ENCODE data around the gene DEXI. TPM values are rescaled to one million over a fixed set of nuclear protein-coding genes. Genes with fewer than 3 reads are reported as not detected.

The DEXI gene
- total and polyA plus RNA-seq, 2 of the 4 experiments (the other 2 are of a cell fraction): 43.7 to 63.6 TPM

GRCh38 chr16:10935226-10935915 lies 6.9 kb downstream of the DEXI start:
- ATAC-seq (ENCODE audit: low read depth): no peak
- in situ Hi-C loops (cut with MboI; ENCODE audit: low sequenced_read_pairs): loop anchor here (25.0 kb wide), 1 partner anchor 1823 kb away; no protein-coding TSS in a partner anchor
- DNase-seq: no peak
- Histone ChIP-seq H3K14ac (replicated peaks; ENCODE audit: low read depth, low read length) (no peak overlapping the region), H4K20me1 (ENCODE audit: insufficient read depth, low read length) (peaks cover 94% of the 10 kb centered on the region), H4K5ac (ENCODE audit: low read depth, low read length) (no peak overlapping the region), H3K4ac (ENCODE audit: low read depth, low read length) (no peak overlapping the region), H3K56ac (ENCODE audit: extremely low read depth, insufficient read depth, low read length) (no peak overlapping the region), H2BK5ac (ENCODE audit: low read depth, low read length, poor library complexity, severe bottlenecking) (no peak overlapping the region), H3K9me3 (ENCODE audit: control insufficient read depth, insufficient read depth, low read length) (no peaks in the 10 kb centered on the region), H2BK20ac (ENCODE audit: low read depth, low read length) (no peak overlapping the region), H2BK15ac (ENCODE audit: low read depth, low read length) (no peak overlapping the region), H3K9me1 (ENCODE audit: insufficient read depth, low read length) (peaks cover 36% of the 10 kb centered on the region), H3K18ac (ENCODE audit: low read depth, low read length) (no peak overlapping the region), H3K27ac (ENCODE audit: insufficient read depth, low read length) (no peak overlapping the region), H2AK5ac (ENCODE audit: low read depth, low read length) (no peak overlapping the region), H3K4me1 (ENCODE audit: control insufficient read depth, insufficient read depth, low read length) (peaks cover 19% of the 10 kb centered on the region), H4K8ac (ENCODE audit: low read depth in 2 of 2, low read length in 2 of 2) (no peak overlapping the region), H2AFZ (replicated peaks; ENCODE audit: low read length, poor library complexity) (no peak overlapping the region), H3K4me2 (ENCODE audit: low read depth, low read length) (no peak overlapping the region), H4K91ac (ENCODE audit: insufficient read depth, low read depth, low read length) (no peak overlapping the region), H2AK9ac (replicated peaks; ENCODE audit: low read depth, low read length, poor library complexity) (no peak overlapping the region), H3K36me3 (ENCODE audit: control insufficient read depth, insufficient read depth, low read length) (peaks cover 28% of the 10 kb centered on the region), H3K23ac (ENCODE audit: low read depth, low read length) (no peak overlapping the region), H2BK120ac (ENCODE audit: low read depth, low read length) (no peak overlapping the region), H3K27me3 (ENCODE audit: control insufficient read depth, insufficient read depth, low read length) (no peaks in the 10 kb centered on the region), H3K9ac (ENCODE audit: low read depth, low read length) (no peak overlapping the region), H3K4me3 (ENCODE audit: insufficient read depth, low read depth, low read length) (no peak overlapping the region), H3K79me1 (ENCODE audit: low read depth in 1 of 2, low read length in 2 of 2) (peaks cover 48 to 92% of the 10 kb centered on the region in 2 experiments)
- CTCF ChIA-PET: no interaction called here
- dilution Hi-C loops (cut with HindIII; ENCODE audit: low sequenced_read_pairs, unreplicated experiment): no loop called here
- no CpG with 5 or more reads among the region's 7 CpGs for WGBS, 2 experiments (ENCODE audit: extremely low coverage in 2 of 2, insufficient read length in 1 of 2)
- intact Hi-C loops (cut with micrococcal nuclease): no loop called here
- TF ChIP-seq RAD21 (IDR thresholded peaks at IDR 0.05; ENCODE audit: low read length): no peak
- TF ChIP-seq CEBPB (IDR thresholded peaks at IDR 0.05; ENCODE audit: low read depth, low read length): no peak
- no peak for TF ChIP-seq USF2 (IDR thresholded peaks at IDR 0.05; ENCODE audit: low read depth, low read length)
- no peak for TF ChIP-seq POLR2A (IDR thresholded peaks at IDR 0.05; ENCODE audit: low read depth, low read length)
- no peak for TF ChIP-seq MAZ (IDR thresholded peaks at IDR 0.05; ENCODE audit: borderline replicate concordance, low read depth, low read length)
- TF ChIP-seq SMC3 (IDR thresholded peaks at IDR 0.05; ENCODE audit: low read depth, low read length): no peak
- no peak for TF ChIP-seq RFX5 (IDR thresholded peaks at IDR 0.05; ENCODE audit: low read depth, low read length)
- no peak for TF ChIP-seq MXI1 (IDR thresholded peaks at IDR 0.05; ENCODE audit: borderline replicate concordance, low read depth, low read length)
- TF ChIP-seq NFE2L2 (IDR thresholded peaks at IDR 0.05; ENCODE audit: low read depth, low read length): no peak
- no peak for TF ChIP-seq CTCF (conservative IDR thresholded peaks at IDR 0.05; ENCODE audit: low read depth, low read length)
- TF ChIP-seq CHD1 (IDR thresholded peaks at IDR 0.05; ENCODE audit: low read depth, low read length): no peak
- TF ChIP-seq MAFK (IDR thresholded peaks at IDR 0.05; ENCODE audit: low read depth, low read length): no peak
- TF ChIP-seq FOS (IDR thresholded peaks at IDR 0.05; ENCODE audit: low read depth, low read length): no peak
- no TSS peak for BruUV-seq (replicated peaks)
- POLR2A ChIA-PET (ENCODE audit: unreplicated experiment): no interaction called here
